ENCODE data around the gene NRCAM.

Gene NRCAM

GRCh38 chr7:108449521-108449920, 6.7 kb downstream of the NRCAM start:
- peaks cover 7 to 18% of the 10 kb centered on the region in 2 donors for H3K27me3 ChIP-seq (ENCODE audit: control insufficient read depth in 1 of 2, insufficient read depth in 2 of 2, low read length in 2 of 2)
- H3K9me3 ChIP-seq (ENCODE audit: control insufficient read depth in 2 of 2, low read length in 2 of 2), result no peaks in the 10 kb centered on the region
- H3K9ac ChIP-seq (ENCODE audit: low read length in 2 of 2), result no peak overlapping the region
- no peaks in the 10 kb centered on the region for H3K4me1 ChIP-seq (ENCODE audit: control insufficient read depth, insufficient read depth, low read length)
- no peak overlapping the region for H3K4me3 ChIP-seq (ENCODE audit: low read length in 2 of 2)
- H3K27ac ChIP-seq (ENCODE audit: low read length), result no peak overlapping the region
- no peaks in the 10 kb centered on the region for H3K36me3 ChIP-seq (ENCODE audit: control insufficient read depth in 2 of 2, insufficient read depth in 2 of 2, low read length in 2 of 2)

GRCh38 chr7:108448584-108449505, 7.4 kb downstream of the NRCAM start:
- no peaks in the 10 kb centered on the region for H3K36me3 ChIP-seq (ENCODE audit: control insufficient read depth in 2 of 2, insufficient read depth in 2 of 2, low read length in 2 of 2)
- H3K9ac ChIP-seq (ENCODE audit: low read length in 2 of 2), result no peak overlapping the region
- peaks cover 3 to 11% of the 10 kb centered on the region in 2 donors for H3K27me3 ChIP-seq (ENCODE audit: control insufficient read depth in 1 of 2, insufficient read depth in 2 of 2, low read length in 2 of 2)
- H3K27ac ChIP-seq (ENCODE audit: low read length), result no peak overlapping the region
- H3K4me1 ChIP-seq (ENCODE audit: control insufficient read depth, insufficient read depth, low read length), result no peaks in the 10 kb centered on the region
- H3K9me3 ChIP-seq (ENCODE audit: control insufficient read depth in 2 of 2, low read length in 2 of 2), result no peaks in the 10 kb centered on the region
- no peak overlapping the region for H3K4me3 ChIP-seq (ENCODE audit: low read length in 2 of 2)

- Histone ChIP-seq H3K27me3 (ENCODE audit: control insufficient read depth in 1 of 2, insufficient read depth in 2 of 2, low read length in 2 of 2) (no peaks in the 10 kb centered on the region), H3K4me3 (ENCODE audit: low read length in 2 of 2) (no peak overlapping the region), H3K27ac (ENCODE audit: low read length) (no peak overlapping the region), H3K4me1 (ENCODE audit: control insufficient read depth, insufficient read depth, low read length) (no peaks in the 10 kb centered on the region), H3K9ac (ENCODE audit: low read length in 2 of 2) (no peak overlapping the region), H3K36me3 (ENCODE audit: control insufficient read depth in 2 of 2, insufficient read depth in 2 of 2, low read length in 2 of 2) (no peaks in the 10 kb centered on the region), H3K9me3 (ENCODE audit: control insufficient read depth in 2 of 2, low read length in 2 of 2) (no peaks in the 10 kb centered on the region)
Observed at GRCh38 chr7:108442039-108442568, 14.1 kb downstream of the NRCAM start.

GRCh38 chr7:108441392-108441955, 14.8 kb downstream of the NRCAM start:
- Histone ChIP-seq H3K4me1 (ENCODE audit: control insufficient read depth, insufficient read depth, low read length) (no peaks in the 10 kb centered on the region), H3K36me3 (ENCODE audit: control insufficient read depth in 2 of 2, insufficient read depth in 2 of 2, low read length in 2 of 2) (no peaks in the 10 kb centered on the region), H3K27ac (ENCODE audit: low read length) (no peak overlapping the region), H3K27me3 (ENCODE audit: control insufficient read depth in 1 of 2, insufficient read depth in 2 of 2, low read length in 2 of 2) (no peaks in the 10 kb centered on the region), H3K9ac (ENCODE audit: low read length in 2 of 2) (no peak overlapping the region), H3K9me3 (ENCODE audit: control insufficient read depth in 2 of 2, low read length in 2 of 2) (no peaks in the 10 kb centered on the region), H3K4me3 (ENCODE audit: low read length in 2 of 2) (no peak overlapping the region)

GRCh38 chr7:108440613-108441012, 15.6 kb downstream of the NRCAM start:
- no peak overlapping the region for H3K27ac ChIP-seq (ENCODE audit: low read length)

GRCh38 chr7:108436906-108437305, 19.3 kb downstream of the NRCAM start:
- H3K36me3 ChIP-seq (ENCODE audit: control insufficient read depth in 2 of 2, insufficient read depth in 2 of 2, low read length in 2 of 2), result no peaks in the 10 kb centered on the region
- H3K27me3 ChIP-seq (ENCODE audit: control insufficient read depth in 1 of 2, insufficient read depth in 2 of 2, low read length in 2 of 2), result no peaks in the 10 kb centered on the region
- H3K4me3 ChIP-seq (ENCODE audit: low read length in 2 of 2), result no peak overlapping the region
- H3K9me3 ChIP-seq (ENCODE audit: control insufficient read depth in 2 of 2, low read length in 2 of 2), result peaks cover 0 to 4% of the 10 kb centered on the region in 2 donors
- no peak overlapping the region for H3K27ac ChIP-seq (ENCODE audit: low read length)
- H3K9ac ChIP-seq (ENCODE audit: low read length in 2 of 2), result no peak overlapping the region
- no peaks in the 10 kb centered on the region for H3K4me1 ChIP-seq (ENCODE audit: control insufficient read depth, insufficient read depth, low read length)

More at GRCh38 chr7:108440613-108441012, 15.6 kb downstream of the NRCAM start:
- Histone ChIP-seq H3K9ac (ENCODE audit: low read length in 2 of 2) (no peak overlapping the region), H3K27me3 (ENCODE audit: control insufficient read depth in 1 of 2, insufficient read depth in 2 of 2, low read length in 2 of 2) (no peaks in the 10 kb centered on the region), H3K4me3 (ENCODE audit: low read length in 2 of 2) (no peak overlapping the region), H3K9me3 (ENCODE audit: control insufficient read depth in 2 of 2, low read length in 2 of 2) (peaks cover 0 to under 1% of the 10 kb centered on the region in 2 donors), H3K4me1 (ENCODE audit: control insufficient read depth, insufficient read depth, low read length) (no peaks in the 10 kb centered on the region), H3K36me3 (ENCODE audit: control insufficient read depth in 2 of 2, insufficient read depth in 2 of 2, low read length in 2 of 2) (no peaks in the 10 kb centered on the region)

GRCh38 chr7:108434010-108434409, 22.2 kb downstream of the NRCAM start:
- H3K4me1 ChIP-seq (ENCODE audit: control insufficient read depth, insufficient read depth, low read length), result no peaks in the 10 kb centered on the region
- no peak overlapping the region for H3K9ac ChIP-seq (ENCODE audit: low read length in 2 of 2)
- H3K27ac ChIP-seq (ENCODE audit: low read length), result no peak overlapping the region
- H3K36me3 ChIP-seq (ENCODE audit: control insufficient read depth in 2 of 2, insufficient read depth in 2 of 2, low read length in 2 of 2), result no peaks in the 10 kb centered on the region
- peaks cover 0 to 4% of the 10 kb centered on the region in 2 donors for H3K9me3 ChIP-seq (ENCODE audit: control insufficient read depth in 2 of 2, low read length in 2 of 2)
- H3K27me3 ChIP-seq (ENCODE audit: control insufficient read depth in 1 of 2, insufficient read depth in 2 of 2, low read length in 2 of 2), result no peaks in the 10 kb centered on the region
- H3K4me3 ChIP-seq (ENCODE audit: low read length in 2 of 2), result no peak overlapping the region

- Histone ChIP-seq H3K4me1 (ENCODE audit: control insufficient read depth, insufficient read depth, low read length) (no peaks in the 10 kb centered on the region), H3K27ac (ENCODE audit: low read length) (no peak overlapping the region), H3K36me3 (ENCODE audit: control insufficient read depth in 2 of 2, insufficient read depth in 2 of 2, low read length in 2 of 2) (no peaks in the 10 kb centered on the region), H3K9ac (ENCODE audit: low read length in 2 of 2) (no peak overlapping the region), H3K9me3 (ENCODE audit: control insufficient read depth in 2 of 2, low read length in 2 of 2) (peaks cover 0 to 4% of the 10 kb centered on the region in 2 donors), H3K27me3 (ENCODE audit: control insufficient read depth in 1 of 2, insufficient read depth in 2 of 2, low read length in 2 of 2) (no peaks in the 10 kb centered on the region), H3K4me3 (ENCODE audit: low read length in 2 of 2) (no peak overlapping the region)
Observed at GRCh38 chr7:108431099-108431498, 25.1 kb downstream of the NRCAM start.

- no peak overlapping the region for H3K27ac ChIP-seq (ENCODE audit: low read length)
- no peak overlapping the region for H3K4me3 ChIP-seq (ENCODE audit: low read length in 2 of 2)
- no peaks in the 10 kb centered on the region for H3K27me3 ChIP-seq (ENCODE audit: control insufficient read depth in 1 of 2, insufficient read depth in 2 of 2, low read length in 2 of 2)
- no peaks in the 10 kb centered on the region for H3K4me1 ChIP-seq (ENCODE audit: control insufficient read depth, insufficient read depth, low read length)
- peaks cover 0 to 4% of the 10 kb centered on the region in 2 donors for H3K9me3 ChIP-seq (ENCODE audit: control insufficient read depth in 2 of 2, low read length in 2 of 2)
- H3K9ac ChIP-seq (ENCODE audit: low read length in 2 of 2), result no peak overlapping the region
- no peaks in the 10 kb centered on the region for H3K36me3 ChIP-seq (ENCODE audit: control insufficient read depth in 2 of 2, insufficient read depth in 2 of 2, low read length in 2 of 2)
Observed at GRCh38 chr7:108430664-108431063, 25.6 kb downstream of the NRCAM start.

GRCh38 chr7:108427766-108428165, 28.5 kb downstream of the NRCAM start:
- H3K36me3 ChIP-seq (ENCODE audit: control insufficient read depth in 2 of 2, insufficient read depth in 2 of 2, low read length in 2 of 2), result no peaks in the 10 kb centered on the region
- no peaks in the 10 kb centered on the region for H3K9me3 ChIP-seq (ENCODE audit: control insufficient read depth in 2 of 2, low read length in 2 of 2)
- no peak overlapping the region for H3K27ac ChIP-seq (ENCODE audit: low read length)
- H3K27me3 ChIP-seq (ENCODE audit: control insufficient read depth in 1 of 2, insufficient read depth in 2 of 2, low read length in 2 of 2), result no peaks in the 10 kb centered on the region
- H3K4me3 ChIP-seq (ENCODE audit: low read length in 2 of 2), result no peak overlapping the region
- no peak overlapping the region for H3K9ac ChIP-seq (ENCODE audit: low read length in 2 of 2)
- no peaks in the 10 kb centered on the region for H3K4me1 ChIP-seq (ENCODE audit: control insufficient read depth, insufficient read depth, low read length)
